ENCODE results near the gene PRKN. TPM values are rescaled to one million over a fixed set of nuclear protein-coding genes. Genes with fewer than 3 reads are reported as not detected.

Gene PRKN
- total RNA-seq, 1 experiment from 2014 or later: 0.46 TPM

- ATAC-seq (no peak), DNase-seq (ENCODE audit: low read depth, low spot score) (no peak)
- no peak overlapping the region for H3K4me3 ChIP-seq (ENCODE audit: low read depth in 2 of 2, low read length in 2 of 2)
- H3K27ac ChIP-seq (ENCODE audit: low read length): no peak overlapping the region
- intact Hi-C loops (cut with micrococcal nuclease; ENCODE audit: unreplicated experiment): no loop called here
- H3K27me3 ChIP-seq (ENCODE audit: control insufficient read depth, insufficient read depth, low read length): no peaks in the 10 kb centered on the region
- ChIA-PET POLR2A (no interaction called here), CTCF (interaction anchor here (0.5 kb wide), 1 partner anchor 953 kb away, joined by 14 read pairs; no protein-coding TSS in a partner anchor)
- H3K4me1 ChIP-seq (ENCODE audit: control insufficient read depth, insufficient read depth, low read length): no peaks in the 10 kb centered on the region
- H3K9me3 ChIP-seq (ENCODE audit: control insufficient read depth, insufficient read depth, low read depth, low read length): peaks cover 9% of the 10 kb centered on the region; the same call in 1 of the 2 replicates
- no peak for TF ChIP-seq SIN3A (IDR thresholded peaks at IDR 0.05; ENCODE audit: borderline replicate concordance, insufficient read depth, low read depth, low read length)
- no peak for TF ChIP-seq TCF7L2 (IDR thresholded peaks at IDR 0.05; ENCODE audit: low read depth, low read length)
- TF ChIP-seq REST (IDR thresholded peaks at IDR 0.05; ENCODE audit: insufficient read depth in 1 of 2, low read depth in 2 of 2, low read length in 1 of 2): no peak
- TF ChIP-seq POLR2AphosphoS5 (IDR thresholded peaks at IDR 0.05; ENCODE audit: low read depth, low read length): no peak
- TF ChIP-seq CTCF (IDR thresholded peaks at IDR 0.05): no peak
- in situ Hi-C loops (cut with HindIII; ENCODE audit: low pct_unique_long_range_greater_than_20kb, low sequenced_read_pairs): no loop called here
- BruUV-seq (replicated peaks): no TSS peak
- H3K36me3 ChIP-seq (ENCODE audit: control insufficient read depth, insufficient read depth, low read length): no peaks in the 10 kb centered on the region
These were observed 401.7 kb downstream of the PRKN start for GRCh38 chr6:162325826-162326225.

GRCh38 chr6:162325051-162325450 is 402.5 kb downstream of the PRKN start:
- ATAC-seq: no peak
- CTCF ChIA-PET: no interaction called here

More at GRCh38 chr6:162325051-162325450, 402.5 kb downstream of the PRKN start:
- H3K36me3 ChIP-seq (ENCODE audit: control insufficient read depth, insufficient read depth, low read length): no peaks in the 10 kb centered on the region
- H3K27ac ChIP-seq (ENCODE audit: low read length): no peak overlapping the region
- BruUV-seq (replicated peaks): no TSS peak
- DNase-seq (ENCODE audit: low read depth, low spot score): no peak
- intact Hi-C loops (cut with micrococcal nuclease; ENCODE audit: unreplicated experiment) (no loop called here), in situ Hi-C loops (cut with HindIII; ENCODE audit: low pct_unique_long_range_greater_than_20kb, low sequenced_read_pairs) (no loop called here)
- peaks cover 9% of the 10 kb centered on the region; the same call in 1 of the 2 replicates for H3K9me3 ChIP-seq (ENCODE audit: control insufficient read depth, insufficient read depth, low read depth, low read length)
- POLR2A ChIA-PET: no interaction called here
- no peaks in the 10 kb centered on the region for H3K4me1 ChIP-seq (ENCODE audit: control insufficient read depth, insufficient read depth, low read length)
- no peaks in the 10 kb centered on the region for H3K27me3 ChIP-seq (ENCODE audit: control insufficient read depth, insufficient read depth, low read length)
- no peak overlapping the region for H3K4me3 ChIP-seq (ENCODE audit: low read depth in 2 of 2, low read length in 2 of 2)
- no peak for TF ChIP-seq REST (IDR thresholded peaks at IDR 0.05; ENCODE audit: insufficient read depth in 1 of 2, low read depth in 2 of 2, low read length in 1 of 2)
- no peak for TF ChIP-seq POLR2AphosphoS5 (IDR thresholded peaks at IDR 0.05; ENCODE audit: low read depth, low read length)
- no peak for TF ChIP-seq SIN3A (IDR thresholded peaks at IDR 0.05; ENCODE audit: borderline replicate concordance, insufficient read depth, low read depth, low read length)
- no peak for TF ChIP-seq CTCF (IDR thresholded peaks at IDR 0.05)
- no peak for TF ChIP-seq TCF7L2 (IDR thresholded peaks at IDR 0.05; ENCODE audit: low read depth, low read length)
